ENCODE measurements around the gene KAZN. TPM values are rescaled to one million over a fixed set of nuclear protein-coding genes. Genes with fewer than 3 reads are reported as not detected.

Gene KAZN
- total RNA-seq, 2 experiments from 2014 or later = 0.22 to 0.55 TPM

DNA sequence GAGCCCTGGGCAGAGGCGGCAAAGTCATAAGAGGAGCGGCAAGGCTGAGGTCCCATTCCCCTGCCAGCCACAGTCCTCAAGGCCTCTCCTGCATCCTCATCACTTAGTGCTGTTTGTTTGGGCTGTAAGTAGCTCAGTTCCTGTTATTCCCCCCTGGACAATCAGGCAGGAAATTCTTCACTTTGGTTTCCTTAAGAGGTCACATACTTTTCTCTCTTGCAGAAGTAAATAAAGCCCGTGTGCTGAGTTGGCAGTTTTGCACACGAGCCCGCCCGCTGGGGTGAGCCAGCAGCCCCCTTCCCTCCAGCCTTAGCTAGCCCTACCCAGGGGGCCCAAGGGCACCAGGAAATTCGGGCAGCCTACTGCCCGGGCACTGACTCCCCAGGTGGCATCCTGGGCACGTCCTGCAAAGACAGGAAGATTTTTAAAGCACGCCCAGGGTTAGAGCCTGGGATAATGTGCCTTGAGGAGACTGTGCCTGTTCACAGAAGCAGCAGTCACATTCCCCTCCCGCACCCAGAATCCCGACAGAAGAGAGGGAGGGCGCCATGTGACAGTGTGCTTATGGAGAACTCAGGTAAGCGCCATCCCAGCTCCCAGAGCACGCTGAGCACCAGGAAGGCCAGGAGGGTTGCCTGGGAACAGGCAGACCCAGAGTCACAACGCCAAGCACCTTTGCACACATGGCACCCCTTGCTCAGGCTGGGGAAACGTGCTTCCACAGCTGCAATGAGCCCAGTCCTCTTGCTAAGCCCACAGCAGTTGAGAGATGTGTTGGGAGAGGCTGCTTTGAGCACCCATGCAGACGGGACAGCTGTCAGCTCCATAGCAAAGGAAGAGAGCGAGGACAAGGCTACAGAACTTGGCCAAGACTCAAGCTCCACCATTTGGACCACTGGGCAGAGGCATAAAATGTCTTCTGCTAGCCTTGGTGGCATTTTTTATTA lies 410.6 kb downstream of the KAZN start:
- no peak overlapping the region for H3K4me3 Mint-ChIP-seq
- no peaks in the 10 kb centered on the region for H3K9me3 Mint-ChIP-seq
- no peaks in the 10 kb centered on the region for H3K27me3 Mint-ChIP-seq
- ATAC-seq (ENCODE audit: poor library complexity) = no peak
- TF ChIP-seq, protein P1, sequence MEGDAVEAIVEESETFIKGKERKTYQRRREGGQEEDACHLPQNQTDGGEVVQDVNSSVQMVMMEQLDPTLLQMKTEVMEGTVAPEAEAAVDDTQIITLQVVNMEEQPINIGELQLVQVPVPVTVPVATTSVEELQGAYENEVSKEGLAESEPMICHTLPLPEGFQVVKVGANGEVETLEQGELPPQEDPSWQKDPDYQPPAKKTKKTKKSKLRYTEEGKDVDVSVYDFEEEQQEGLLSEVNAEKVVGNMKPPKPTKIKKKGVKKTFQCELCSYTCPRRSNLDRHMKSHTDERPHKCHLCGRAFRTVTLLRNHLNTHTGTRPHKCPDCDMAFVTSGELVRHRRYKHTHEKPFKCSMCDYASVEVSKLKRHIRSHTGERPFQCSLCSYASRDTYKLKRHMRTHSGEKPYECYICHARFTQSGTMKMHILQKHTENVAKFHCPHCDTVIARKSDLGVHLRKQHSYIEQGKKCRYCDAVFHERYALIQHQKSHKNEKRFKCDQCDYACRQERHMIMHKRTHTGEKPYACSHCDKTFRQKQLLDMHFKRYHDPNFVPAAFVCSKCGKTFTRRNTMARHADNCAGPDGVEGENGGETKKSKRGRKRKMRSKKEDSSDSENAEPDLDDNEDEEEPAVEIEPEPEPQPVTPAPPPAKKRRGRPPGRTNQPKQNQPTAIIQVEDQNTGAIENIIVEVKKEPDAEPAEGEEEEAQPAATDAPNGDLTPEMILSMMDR (IDR thresholded peaks at IDR 0.05) = no peak
- no peaks in the 10 kb centered on the region for H3K4me1 Mint-ChIP-seq (ENCODE audit: low read depth)
- H3K27ac ChIP-seq (ENCODE audit: low read depth in 1 of 2, low read length in 2 of 2) = no peak overlapping the region
- no peaks in the 10 kb centered on the region for H3K9me3 ChIP-seq (ENCODE audit: control insufficient read depth in 1 of 2, insufficient read depth in 1 of 2, low read length in 2 of 2)
- ChIA-PET POLR2A (no interaction called here), CTCF (no interaction called here)
- no peaks in the 10 kb centered on the region for H3K36me3 Mint-ChIP-seq (ENCODE audit: low read depth)
- no peaks in the 10 kb centered on the region for H3K36me3 ChIP-seq (ENCODE audit: insufficient read depth, low read length)
- H3K4me1 ChIP-seq (ENCODE audit: insufficient read depth, low read length) = no peaks in the 10 kb centered on the region
- no peak overlapping the region for H3K27ac Mint-ChIP-seq
- intact Hi-C loops (cut with DNase I, micrococcal nuclease) = no loop called here
- no peak overlapping the region for H3K4me3 ChIP-seq (ENCODE audit: low read length)
- no peak for DNase-seq
- H3K27me3 ChIP-seq (ENCODE audit: control insufficient read depth in 1 of 2, insufficient read depth in 2 of 2, low read length in 2 of 2) = no peaks in the 10 kb centered on the region

DNA sequence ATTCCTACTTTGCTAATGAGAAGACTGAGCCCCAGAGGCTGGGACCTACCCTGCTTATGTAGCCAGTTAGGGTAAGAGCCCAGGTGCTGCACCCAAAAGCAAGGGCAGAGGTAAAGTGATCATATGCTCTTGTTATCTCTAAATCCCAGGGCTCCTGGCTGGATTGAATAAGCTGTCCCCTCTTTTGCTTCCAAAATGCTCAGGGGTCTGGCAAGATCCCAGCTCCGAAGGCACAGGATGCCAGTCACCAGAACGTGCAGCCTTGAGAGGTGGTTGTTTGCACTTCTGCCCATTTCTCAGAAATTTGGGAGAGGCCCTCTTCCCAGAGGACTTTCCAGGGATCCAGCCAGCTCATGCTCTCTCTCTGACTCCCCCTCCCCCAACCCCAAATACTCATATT lies 412.7 kb downstream of the KAZN start:
- intact Hi-C loops (cut with DNase I, micrococcal nuclease) = no loop called here
- Mint-ChIP-seq H3K27me3 (no peaks in the 10 kb centered on the region), H3K27ac (no peak overlapping the region), H3K9me3 (no peaks in the 10 kb centered on the region), H3K36me3 (ENCODE audit: low read depth) (no peaks in the 10 kb centered on the region), H3K4me3 (no peak overlapping the region), H3K4me1 (ENCODE audit: low read depth) (no peaks in the 10 kb centered on the region)
- no peak for ATAC-seq (ENCODE audit: poor library complexity)
- TF ChIP-seq, protein P1 (IDR thresholded peaks at IDR 0.05) = no peak
- Histone ChIP-seq H3K4me3 (ENCODE audit: low read length) (no peak overlapping the region), H3K36me3 (ENCODE audit: insufficient read depth, low read length) (no peaks in the 10 kb centered on the region), H3K4me1 (ENCODE audit: insufficient read depth, low read length) (no peaks in the 10 kb centered on the region), H3K27me3 (ENCODE audit: control insufficient read depth in 1 of 2, insufficient read depth in 2 of 2, low read length in 2 of 2) (no peaks in the 10 kb centered on the region), H3K27ac (ENCODE audit: low read depth in 1 of 2, low read length in 2 of 2) (no peak overlapping the region), H3K9me3 (ENCODE audit: control insufficient read depth in 1 of 2, insufficient read depth in 1 of 2, low read length in 2 of 2) (no peaks in the 10 kb centered on the region)
- CTCF ChIA-PET = no interaction called here
- DNase-seq = no peak
- POLR2A ChIA-PET = no interaction called here

DNA sequence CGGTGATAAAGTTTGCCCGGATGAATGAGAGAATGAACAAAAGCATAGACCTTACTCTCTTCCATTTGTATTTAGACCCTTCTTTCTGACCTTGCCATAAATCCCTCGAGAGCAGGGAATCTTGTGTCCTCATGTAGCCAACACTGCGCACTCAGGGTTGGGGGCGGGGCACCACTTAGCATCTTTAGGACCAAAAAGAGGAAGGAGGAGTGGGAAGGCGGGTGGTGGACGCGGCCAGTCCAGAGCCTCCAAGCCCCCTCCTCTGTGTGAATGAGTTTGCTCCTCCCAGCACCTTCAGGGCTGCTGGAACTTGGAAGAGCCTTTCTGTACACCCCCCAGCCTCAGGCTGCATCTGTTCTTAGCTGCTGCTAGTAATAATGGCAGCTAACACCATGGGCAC lies 413.2 kb downstream of the KAZN start:
- no peak for DNase-seq
- no peak overlapping the region for H3K4me3 Mint-ChIP-seq
- H3K27me3 Mint-ChIP-seq = no peaks in the 10 kb centered on the region
- H3K27me3 ChIP-seq (ENCODE audit: control insufficient read depth in 1 of 2, insufficient read depth in 2 of 2, low read length in 2 of 2) = no peaks in the 10 kb centered on the region
- ChIA-PET CTCF (no interaction called here), POLR2A (no interaction called here)
- H3K9me3 Mint-ChIP-seq = no peaks in the 10 kb centered on the region
- H3K27ac ChIP-seq (ENCODE audit: low read depth in 1 of 2, low read length in 2 of 2) = no peak overlapping the region
- no peaks in the 10 kb centered on the region for H3K9me3 ChIP-seq (ENCODE audit: control insufficient read depth in 1 of 2, insufficient read depth in 1 of 2, low read length in 2 of 2)
- intact Hi-C loops (cut with DNase I, micrococcal nuclease) = no loop called here
- no peak overlapping the region for H3K27ac Mint-ChIP-seq
- TF ChIP-seq, protein P1 (IDR thresholded peaks at IDR 0.05) = no peak
- H3K36me3 ChIP-seq (ENCODE audit: insufficient read depth, low read length) = no peaks in the 10 kb centered on the region
- H3K4me1 ChIP-seq (ENCODE audit: insufficient read depth, low read length) = no peaks in the 10 kb centered on the region
- no peaks in the 10 kb centered on the region for H3K4me1 Mint-ChIP-seq (ENCODE audit: low read depth)
- ATAC-seq (ENCODE audit: poor library complexity) = no peak
- H3K4me3 ChIP-seq (ENCODE audit: low read length) = no peak overlapping the region
- no peaks in the 10 kb centered on the region for H3K36me3 Mint-ChIP-seq (ENCODE audit: low read depth)

All from CD4-positive, alpha-beta T cell (primary cell).